H9 (cell line): ENCODE results near the gene ARID1B. TPM values are rescaled to one million over a fixed set of nuclear protein-coding genes. Genes with fewer than 3 reads are reported as not detected.

ENCODE experiments used
- DNase-seq: peaks from one replicate; pipeline ENCODE4 v3.0.0-alpha.2; 2017
- H2AFZ ChIP-seq: one replicate; pipeline ENCODE4 v1.6.1; 2013; ENCODE audit warnings: mild to moderate bottlenecking, low read length, control low read depth, moderate library complexity
- H2AK5ac ChIP-seq: 2 replicates; pipeline ENCODE4 v1.6.1; 2013; ENCODE audit warnings: low read length, control low read depth, mixed read lengths; ENCODE audit not compliant: insufficient read length
- H2BK120ac ChIP-seq: one replicate; pipeline ENCODE4 v1.6.1; 2013; ENCODE audit warnings: low read depth, mild to moderate bottlenecking, low read length, control low read depth, inconsistent platforms; ENCODE audit not compliant: poor library complexity, severe bottlenecking
- H2BK12ac ChIP-seq: 2 replicates; pipeline ENCODE4 v1.6.1; 2013; ENCODE audit warnings: low read length, control low read depth, mixed read lengths, low read depth; ENCODE audit not compliant: insufficient read length
- H2BK15ac ChIP-seq: 2 replicates; pipeline ENCODE4 v1.6.1; 2013; ENCODE audit warnings: low read depth, low read length, control low read depth
- H2BK20ac ChIP-seq: one replicate; pipeline ENCODE4 v1.6.1; 2013; ENCODE audit warnings: low read depth, mild to moderate bottlenecking, low read length, control low read depth, inconsistent platforms; ENCODE audit not compliant: poor library complexity, severe bottlenecking
- H2BK5ac ChIP-seq: 2 replicates; pipeline ENCODE4 v1.6.1; 2013; ENCODE audit warnings: low read length, control low read depth, mixed read lengths; ENCODE audit not compliant: insufficient read length
- H3K14ac ChIP-seq: 2 replicates; pipeline ENCODE4 v1.6.1; 2013; ENCODE audit warnings: low read length, control low read depth; ENCODE audit not compliant: insufficient read depth
- H3K18ac ChIP-seq: 2 replicates; pipeline ENCODE4 v1.6.1; 2013; ENCODE audit warnings: low read depth, mild to moderate bottlenecking, mixed read lengths, low read length, control low read depth; ENCODE audit not compliant: insufficient read length
- H3K23ac ChIP-seq: 2 replicates; pipeline ENCODE4 v1.6.1; 2013; ENCODE audit warnings: low read length, control low read depth, mixed read lengths, low read depth; ENCODE audit not compliant: insufficient read length
- H3K23me2 ChIP-seq: 2 replicates; pipeline ENCODE4 v1.6.1; 2013; ENCODE audit warnings: low read depth, mild to moderate bottlenecking, mixed read lengths, low read length, control low read depth; ENCODE audit not compliant: insufficient read length, poor library complexity, severe bottlenecking
- H3K27ac ChIP-seq: 2 replicates; pipeline ENCODE4 v1.5.1; 2013; ENCODE audit warnings: low read length, control low read depth, mixed read lengths, low read depth; ENCODE audit not compliant: insufficient read length
- H3K27me3 ChIP-seq: 2 replicates; pipeline ENCODE4 v1.6.1; 2013; ENCODE audit warnings: low read length, control low read depth, inconsistent platforms; ENCODE audit not compliant: insufficient read depth
- H3K4ac ChIP-seq: 2 replicates; pipeline ENCODE4 v1.6.1; 2013; ENCODE audit warnings: low read depth, mild to moderate bottlenecking, control low read depth, inconsistent platforms, low read length, moderate library complexity
- H3K4me1 ChIP-seq: 2 replicates; pipeline ENCODE4 v1.6.1; 2013; ENCODE audit warnings: low read length, control low read depth, inconsistent platforms; ENCODE audit not compliant: insufficient read depth
- H3K4me2 ChIP-seq: 2 replicates; pipeline ENCODE4 v1.6.1; 2013; ENCODE audit warnings: low read length, control low read depth, mixed read lengths; ENCODE audit not compliant: insufficient read length, insufficient read depth
- H3K56ac ChIP-seq: 2 replicates; pipeline ENCODE4 v1.6.1; 2013; ENCODE audit warnings: low read depth, mild to moderate bottlenecking, mixed read lengths, low read length, control low read depth; ENCODE audit not compliant: insufficient read length
- H3K79me1 ChIP-seq: 2 replicates; pipeline ENCODE4 v1.6.1; 2013; ENCODE audit warnings: low read depth, mild to moderate bottlenecking, moderate library complexity, low read length, control low read depth, inconsistent platforms; ENCODE audit not compliant: insufficient read depth, poor library complexity, severe bottlenecking
- H3K79me2 ChIP-seq: 2 replicates; pipeline ENCODE4 v1.6.1; 2013; ENCODE audit warnings: low read length, control low read depth, inconsistent platforms; ENCODE audit not compliant: insufficient read depth
- H3K9ac ChIP-seq: 2 replicates; pipeline ENCODE4 v1.6.1; 2013; ENCODE audit warnings: low read length, control low read depth, mixed read lengths; ENCODE audit not compliant: insufficient read length; ENCODE audit errors: extremely low read depth
- H3K9me3 ChIP-seq: one replicate; pipeline ENCODE4 v1.6.1; 2013; ENCODE audit warnings: low read depth, low read length, inconsistent platforms; ENCODE audit not compliant: control insufficient read depth
- H3T11ph ChIP-seq: one replicate; pipeline ENCODE4 v1.6.1; 2013; ENCODE audit warnings: mild to moderate bottlenecking, low read length, control low read depth, inconsistent platforms
- H4K20me1 ChIP-seq: one replicate; pipeline ENCODE4 v1.6.1; 2013; ENCODE audit not compliant: control insufficient read depth, insufficient read length, insufficient read depth
- H4K5ac ChIP-seq: 2 replicates; pipeline ENCODE4 v1.6.1; 2013; ENCODE audit warnings: low read depth, mild to moderate bottlenecking, mixed read lengths, low read length, control low read depth; ENCODE audit not compliant: insufficient read length
- H4K8ac ChIP-seq: replicated peaks from 2 replicates; pipeline ENCODE4 v1.6.1; 2013; ENCODE audit warnings: low read length, control low read depth, mixed read lengths, low read depth; ENCODE audit not compliant: insufficient read length
- H4K91ac ChIP-seq: 2 replicates; pipeline ENCODE4 v1.6.1; 2013; ENCODE audit warnings: low read depth, mild to moderate bottlenecking, moderate library complexity, mixed read lengths, low read length, control low read depth; ENCODE audit not compliant: insufficient read length
- H3K27ac Mint-ChIP-seq, 3 experiments: 2 replicates in 2 of 3; 3 replicates in 1 of 3; pipeline ENCODE4 v1.8.0; 2020 to 2021; ENCODE audit warnings: mixed read lengths in 3 of 3, mild to moderate bottlenecking in 1 of 3, moderate library complexity in 1 of 3
- H3K27me3 Mint-ChIP-seq: 2 replicates; pipeline ENCODE4 v1.8.0; 2021; ENCODE audit warnings: low read depth, mild to moderate bottlenecking, moderate library complexity, mixed read lengths
- H3K36me3 Mint-ChIP-seq, 3 experiments: 2 replicates in 2 of 3; 3 replicates in 1 of 3; pipeline ENCODE4 v1.8.0; 2020 to 2021; ENCODE audit warnings: low read depth in 3 of 3, mixed read lengths in 3 of 3; ENCODE audit not compliant: insufficient read depth in 1 of 3
- H3K4me1 Mint-ChIP-seq, 2 experiments: 2 replicates each; pipeline ENCODE4 v1.8.0; 2020; ENCODE audit warnings: mixed read lengths in 2 of 2
- H3K4me3 Mint-ChIP-seq, 2 experiments: 2 replicates in 1 of 2; 3 replicates in 1 of 2; pipeline ENCODE4 v1.8.0; 2020 to 2021; ENCODE audit warnings: mild to moderate bottlenecking in 2 of 2, mixed read lengths in 2 of 2, moderate library complexity in 1 of 2
- H3K9me3 Mint-ChIP-seq, 2 experiments: 2 replicates in 1 of 2; 3 replicates in 1 of 2; pipeline ENCODE4 v1.8.0; 2020; ENCODE audit warnings: mild to moderate bottlenecking in 2 of 2, mixed read lengths in 2 of 2, moderate library complexity in 1 of 2
- CTCF ChIP-seq: fragments of 200-600 bp; sonication (generic); conservative IDR thresholded peaks from 3 replicates; pipeline ENCODE4 v1.8.0; 2021; ENCODE audit warnings: antibody characterized with exemption, mild to moderate bottlenecking
- WGBS: extraction: QIAGEN DNeasy Blood & Tissue Kit; methylation state at CpG from one replicate; pipeline ENCODE4 v1.1.7; 2013; ENCODE audit warnings: missing lambda C conversion rate, low lambda C conversion rate, mixed read lengths; ENCODE audit not compliant: insufficient read length; ENCODE audit errors: extremely low coverage; 5-methylcytosine and 5-hydroxymethylcytosine counted together
- total RNA-seq: library from RNA; stranded (reverse); gene quantifications from 2 replicates; pipeline ENCODE4 v1.2.1, GENCODE V29; 2021

ARID1B gene
- total RNA-seq, 1 experiment from 2014 or later: 88.2 TPM

DNA sequence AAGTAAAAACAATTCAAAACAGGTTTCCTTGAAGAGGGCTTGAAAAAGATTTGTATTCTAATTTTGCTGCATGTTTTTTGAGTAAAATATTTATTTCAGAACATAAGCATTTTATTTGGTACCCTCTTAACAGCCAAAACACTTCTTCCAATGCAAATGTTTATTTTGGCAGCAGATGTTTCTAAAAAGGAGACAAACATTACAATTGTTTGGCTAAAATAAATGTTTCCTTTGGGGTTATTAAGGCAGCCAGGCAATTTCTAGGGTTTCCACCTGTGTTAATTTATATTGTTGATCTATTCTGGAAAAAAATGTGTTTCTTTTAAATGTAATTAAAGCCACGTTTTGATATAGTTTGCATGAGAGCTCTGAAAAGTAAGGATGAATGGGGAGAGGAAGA lies 56.6 kb downstream of the ARID1B start:
- no peak overlapping the region for H3K4me3 Mint-ChIP-seq
- H3K4me1 ChIP-seq: no peaks in the 10 kb centered on the region
- H2AK5ac ChIP-seq: no peak overlapping the region
- no peak overlapping the region for H2BK120ac ChIP-seq
- no peak overlapping the region for H3K4me2 ChIP-seq
- H3K27me3 Mint-ChIP-seq: no peaks in the 10 kb centered on the region
- no peak overlapping the region for H3K18ac ChIP-seq
- H3K36me3 Mint-ChIP-seq: peaks cover 3 to 19% (median 11%) of the 10 kb centered on the region in 3 experiments; a peak in 5 of 7 replicates
- no peak overlapping the region for H4K8ac ChIP-seq
- H3K23me2 ChIP-seq: no peaks in the 10 kb centered on the region
- H3K79me2 ChIP-seq: peaks cover 12% of the 10 kb centered on the region; the same call in 1 of the 2 replicates
- no peak overlapping the region for H2AFZ ChIP-seq
- peaks cover 16 to 32% of the 10 kb centered on the region in 2 experiments for H3K4me1 Mint-ChIP-seq
- H3K9me3 Mint-ChIP-seq: no peaks in the 10 kb centered on the region
- no peaks in the 10 kb centered on the region for H4K20me1 ChIP-seq
- no peak overlapping the region for H3T11ph ChIP-seq
- DNase-seq: no peak
- no peak overlapping the region for H3K4ac ChIP-seq
- no peak overlapping the region for H3K14ac ChIP-seq
- no peak overlapping the region for H4K5ac ChIP-seq
- H3K27ac Mint-ChIP-seq: no peak overlapping the region; a peak in 1 of 7 replicates
- peaks cover 2% of the 10 kb centered on the region for H3K79me1 ChIP-seq
- no peak for TF ChIP-seq CTCF
- H2BK12ac ChIP-seq: no peak overlapping the region
- no peak overlapping the region for H2BK5ac ChIP-seq
- H3K9ac ChIP-seq: no peak overlapping the region
- H3K27me3 ChIP-seq: no peaks in the 10 kb centered on the region
- H4K91ac ChIP-seq: no peak overlapping the region
- no peaks in the 10 kb centered on the region for H3K9me3 ChIP-seq
- H3K56ac ChIP-seq: no peak overlapping the region
- H3K23ac ChIP-seq: no peak overlapping the region
- no peak overlapping the region for H2BK20ac ChIP-seq
- no peak overlapping the region for H3K27ac ChIP-seq
- no CpG with 5 or more reads among the region's 1 CpG for WGBS
- H2BK15ac ChIP-seq: no peak overlapping the region
